Measurements from ENCODE around the gene VANGL1.

Gene VANGL1

DNA sequence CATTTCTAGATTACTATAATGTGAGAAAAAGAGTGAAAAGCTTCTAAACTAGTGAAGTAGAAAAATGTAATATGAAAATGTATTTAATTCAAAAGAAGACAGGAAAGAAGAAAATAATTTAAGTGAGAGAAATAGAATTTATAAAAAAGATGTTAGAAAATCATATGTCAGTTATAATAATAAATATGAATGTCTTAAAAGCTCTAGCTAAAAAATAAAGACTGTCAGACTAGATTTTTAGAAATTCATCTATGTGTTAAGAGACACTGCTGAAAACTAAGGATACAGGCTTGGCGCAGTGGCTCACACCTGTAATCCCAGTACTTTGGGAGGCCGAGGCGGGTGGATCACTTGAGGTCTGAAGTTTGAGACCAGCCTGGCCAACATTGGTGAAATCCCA, 37.3 kb upstream of the VANGL1 start:
- H3K27me3 ChIP-seq (ENCODE audit: insufficient read depth, low read length), result no peaks in the 10 kb centered on the region
- H3K4me3 ChIP-seq (ENCODE audit: low read depth, low read length, poor library complexity, severe bottlenecking), result no peak overlapping the region
- no peaks in the 10 kb centered on the region for H3K36me3 ChIP-seq (ENCODE audit: insufficient read depth, low read length)
- TF ChIP-seq EZH2 (IDR thresholded peaks at IDR 0.05; ENCODE audit: borderline replicate concordance, low read length), result no peak
- TF ChIP-seq, protein P1, sequence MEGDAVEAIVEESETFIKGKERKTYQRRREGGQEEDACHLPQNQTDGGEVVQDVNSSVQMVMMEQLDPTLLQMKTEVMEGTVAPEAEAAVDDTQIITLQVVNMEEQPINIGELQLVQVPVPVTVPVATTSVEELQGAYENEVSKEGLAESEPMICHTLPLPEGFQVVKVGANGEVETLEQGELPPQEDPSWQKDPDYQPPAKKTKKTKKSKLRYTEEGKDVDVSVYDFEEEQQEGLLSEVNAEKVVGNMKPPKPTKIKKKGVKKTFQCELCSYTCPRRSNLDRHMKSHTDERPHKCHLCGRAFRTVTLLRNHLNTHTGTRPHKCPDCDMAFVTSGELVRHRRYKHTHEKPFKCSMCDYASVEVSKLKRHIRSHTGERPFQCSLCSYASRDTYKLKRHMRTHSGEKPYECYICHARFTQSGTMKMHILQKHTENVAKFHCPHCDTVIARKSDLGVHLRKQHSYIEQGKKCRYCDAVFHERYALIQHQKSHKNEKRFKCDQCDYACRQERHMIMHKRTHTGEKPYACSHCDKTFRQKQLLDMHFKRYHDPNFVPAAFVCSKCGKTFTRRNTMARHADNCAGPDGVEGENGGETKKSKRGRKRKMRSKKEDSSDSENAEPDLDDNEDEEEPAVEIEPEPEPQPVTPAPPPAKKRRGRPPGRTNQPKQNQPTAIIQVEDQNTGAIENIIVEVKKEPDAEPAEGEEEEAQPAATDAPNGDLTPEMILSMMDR (IDR thresholded peaks at IDR 0.05; ENCODE audit: low read length), result no peak
- no peaks in the 10 kb centered on the region for H3K9me3 ChIP-seq (ENCODE audit: low read length)
- no peak overlapping the region for H3K4me2 ChIP-seq (ENCODE audit: low read length)
- H3K79me2 ChIP-seq (ENCODE audit: insufficient read depth, low read length), result no peaks in the 10 kb centered on the region
- H4K20me1 ChIP-seq (ENCODE audit: insufficient read depth, low read length), result no peaks in the 10 kb centered on the region
- no peak overlapping the region for H3K9ac ChIP-seq (ENCODE audit: low read length)
- no peak overlapping the region for H2AFZ ChIP-seq (ENCODE audit: low read length)
- no peaks in the 10 kb centered on the region for H3F3A ChIP-seq (ENCODE audit: insufficient read depth, low read length)
- H3K9me2 ChIP-seq (ENCODE audit: low read depth, low read length), result no peaks in the 10 kb centered on the region
- no peak overlapping the region for H3K27ac ChIP-seq (ENCODE audit: low read depth, low read length, poor library complexity, severe bottlenecking)
- no peaks in the 10 kb centered on the region for H3K4me1 ChIP-seq (ENCODE audit: insufficient read depth, low read length, severe bottlenecking)

DNA sequence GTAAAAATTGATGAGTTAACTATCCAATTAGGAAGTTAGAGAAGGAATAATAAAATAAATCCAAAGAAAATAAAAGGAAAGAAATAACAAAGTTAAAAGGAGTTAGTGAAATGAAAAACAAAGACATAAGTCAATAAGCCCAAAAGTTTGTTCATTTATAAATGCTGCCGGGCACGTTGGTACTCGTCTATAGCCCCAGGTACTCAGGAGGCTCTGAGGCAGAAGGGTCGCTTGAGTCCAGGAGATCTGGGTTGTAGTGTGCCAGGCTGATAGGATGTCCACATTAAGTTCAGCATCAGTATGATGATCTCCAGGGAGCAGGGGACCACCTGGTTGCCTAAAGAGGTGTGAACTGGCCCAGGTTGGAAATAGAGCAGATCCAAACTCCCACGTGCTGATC, 35.5 kb upstream of the VANGL1 start:
- TF ChIP-seq EZH2 (IDR thresholded peaks at IDR 0.05; ENCODE audit: borderline replicate concordance, low read length), result no peak
- TF ChIP-seq, protein P1 (IDR thresholded peaks at IDR 0.05; ENCODE audit: low read length), result no peak
- Histone ChIP-seq H3K9ac (ENCODE audit: low read length) (no peak overlapping the region), H3K4me3 (ENCODE audit: low read depth, low read length, poor library complexity, severe bottlenecking) (no peak overlapping the region), H3K27me3 (ENCODE audit: insufficient read depth, low read length) (no peaks in the 10 kb centered on the region), H3K79me2 (ENCODE audit: insufficient read depth, low read length) (no peaks in the 10 kb centered on the region), H4K20me1 (ENCODE audit: insufficient read depth, low read length) (no peaks in the 10 kb centered on the region), H3K27ac (ENCODE audit: low read depth, low read length, poor library complexity, severe bottlenecking) (no peak overlapping the region), H3K4me2 (ENCODE audit: low read length) (no peak overlapping the region), H3K36me3 (ENCODE audit: insufficient read depth, low read length) (no peaks in the 10 kb centered on the region), H3F3A (ENCODE audit: insufficient read depth, low read length) (no peaks in the 10 kb centered on the region), H3K4me1 (ENCODE audit: insufficient read depth, low read length, severe bottlenecking) (no peaks in the 10 kb centered on the region), H3K9me3 (ENCODE audit: low read length) (no peaks in the 10 kb centered on the region), H3K9me2 (ENCODE audit: low read depth, low read length) (no peaks in the 10 kb centered on the region), H2AFZ (ENCODE audit: low read length) (no peak overlapping the region)

DNA sequence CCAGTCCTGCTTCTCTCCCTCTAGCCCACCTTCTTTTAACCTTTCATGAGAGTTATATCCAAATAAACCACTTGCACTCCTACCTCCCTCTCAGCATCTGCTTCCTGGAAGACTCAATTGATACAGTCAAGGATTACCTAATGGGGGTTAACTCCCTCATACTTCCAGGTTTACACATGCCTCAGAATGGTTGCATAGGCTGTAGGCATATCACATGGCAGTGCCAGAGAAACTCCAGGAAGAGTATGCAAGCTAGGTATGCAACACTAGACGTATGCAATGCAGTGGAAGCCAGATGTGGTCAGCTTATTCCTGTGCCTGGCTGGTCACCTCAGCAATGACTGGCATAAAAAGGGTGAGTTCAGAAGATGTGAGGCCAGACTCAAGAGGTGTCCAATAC, 32.7 kb upstream of the VANGL1 start:
- no peak overlapping the region for H3K9ac ChIP-seq (ENCODE audit: low read length)
- H3K4me1 ChIP-seq (ENCODE audit: insufficient read depth, low read length, severe bottlenecking), result no peaks in the 10 kb centered on the region
- TF ChIP-seq, protein P1 (IDR thresholded peaks at IDR 0.05; ENCODE audit: low read length), result no peak
- TF ChIP-seq EZH2 (IDR thresholded peaks at IDR 0.05; ENCODE audit: borderline replicate concordance, low read length), result no peak
- no peaks in the 10 kb centered on the region for H3K27me3 ChIP-seq (ENCODE audit: insufficient read depth, low read length)
- no peaks in the 10 kb centered on the region for H3K79me2 ChIP-seq (ENCODE audit: insufficient read depth, low read length)
- H3K27ac ChIP-seq (ENCODE audit: low read depth, low read length, poor library complexity, severe bottlenecking), result no peak overlapping the region
- no peaks in the 10 kb centered on the region for H3K36me3 ChIP-seq (ENCODE audit: insufficient read depth, low read length)
- H3F3A ChIP-seq (ENCODE audit: insufficient read depth, low read length), result no peaks in the 10 kb centered on the region
- H3K9me3 ChIP-seq (ENCODE audit: low read length), result no peaks in the 10 kb centered on the region
- no peak overlapping the region for H3K4me2 ChIP-seq (ENCODE audit: low read length)
- no peak overlapping the region for H3K4me3 ChIP-seq (ENCODE audit: low read depth, low read length, poor library complexity, severe bottlenecking)
- no peaks in the 10 kb centered on the region for H3K9me2 ChIP-seq (ENCODE audit: low read depth, low read length)
- no peak overlapping the region for H2AFZ ChIP-seq (ENCODE audit: low read length)
- H4K20me1 ChIP-seq (ENCODE audit: insufficient read depth, low read length), result no peaks in the 10 kb centered on the region
